ENCODE results near the gene ZC3H11A.

DNA sequence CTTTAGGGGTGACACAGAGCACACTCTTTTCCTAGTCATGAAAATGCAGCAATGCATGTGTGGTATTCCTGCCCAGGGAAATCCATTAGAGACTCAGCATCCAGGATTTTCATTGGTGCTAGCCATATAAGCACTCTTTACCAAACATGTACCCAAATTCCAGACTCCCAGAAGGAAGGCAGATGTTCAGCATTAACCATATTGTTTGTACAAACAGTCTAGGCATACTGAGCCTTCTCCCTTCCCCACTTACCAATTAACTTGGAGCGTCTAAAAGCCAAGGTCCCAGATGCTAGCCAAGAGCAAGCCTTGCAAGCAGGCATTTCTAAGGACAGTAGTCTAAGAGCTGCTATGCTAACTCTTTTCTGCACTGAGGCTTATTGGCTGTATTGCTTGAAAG, 27.9 kb downstream of the ZC3H11A start:
- TF ChIP-seq ZKSCAN1 (IDR thresholded peaks at IDR 0.05; ENCODE audit: low read length) (no peak), ZFAT (CRISPR knock-in tag; conservative IDR thresholded peaks at IDR 0.05) (no peak), KAT7 (CRISPR knock-in tag; IDR thresholded peaks at IDR 0.05; ENCODE audit: borderline replicate concordance) (no peak), ONECUT2 (CRISPR knock-in tag; IDR thresholded peaks at IDR 0.05) (no peak), NR3C1 (CRISPR knock-in tag; IDR thresholded peaks at IDR 0.05) (no peak), ZNF253 (CRISPR knock-in tag; IDR thresholded peaks at IDR 0.05; ENCODE audit: borderline replicate concordance) (no peak)
- TF ChIP-seq, protein P1, sequence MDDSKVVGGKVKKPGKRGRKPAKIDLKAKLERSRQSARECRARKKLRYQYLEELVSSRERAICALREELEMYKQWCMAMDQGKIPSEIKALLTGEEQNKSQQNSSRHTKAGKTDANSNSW (CRISPR knock-in tag; IDR thresholded peaks at IDR 0.05; ENCODE audit: borderline replicate concordance) = no peak
